ENCODE results near the gene SDS.

- TF ChIP-seq, protein P1, sequence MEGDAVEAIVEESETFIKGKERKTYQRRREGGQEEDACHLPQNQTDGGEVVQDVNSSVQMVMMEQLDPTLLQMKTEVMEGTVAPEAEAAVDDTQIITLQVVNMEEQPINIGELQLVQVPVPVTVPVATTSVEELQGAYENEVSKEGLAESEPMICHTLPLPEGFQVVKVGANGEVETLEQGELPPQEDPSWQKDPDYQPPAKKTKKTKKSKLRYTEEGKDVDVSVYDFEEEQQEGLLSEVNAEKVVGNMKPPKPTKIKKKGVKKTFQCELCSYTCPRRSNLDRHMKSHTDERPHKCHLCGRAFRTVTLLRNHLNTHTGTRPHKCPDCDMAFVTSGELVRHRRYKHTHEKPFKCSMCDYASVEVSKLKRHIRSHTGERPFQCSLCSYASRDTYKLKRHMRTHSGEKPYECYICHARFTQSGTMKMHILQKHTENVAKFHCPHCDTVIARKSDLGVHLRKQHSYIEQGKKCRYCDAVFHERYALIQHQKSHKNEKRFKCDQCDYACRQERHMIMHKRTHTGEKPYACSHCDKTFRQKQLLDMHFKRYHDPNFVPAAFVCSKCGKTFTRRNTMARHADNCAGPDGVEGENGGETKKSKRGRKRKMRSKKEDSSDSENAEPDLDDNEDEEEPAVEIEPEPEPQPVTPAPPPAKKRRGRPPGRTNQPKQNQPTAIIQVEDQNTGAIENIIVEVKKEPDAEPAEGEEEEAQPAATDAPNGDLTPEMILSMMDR (conservative IDR thresholded peaks at IDR 0.05), result no peak
- no peak for TF ChIP-seq EZH2 (IDR thresholded peaks at IDR 0.05; ENCODE audit: low read depth)
These were observed 2.0 kb upstream of the SDS start for GRCh38 chr12:113405694-113406093.

All from PC-9 (cell line).